HL-60/S4 (cell line): ENCODE measurements around the gene CIRBP.

Source experiments
- in situ Hi-C: fragments of 300-500 bp; cut with MboI; formaldehyde crosslinking; loops from 2 replicates; pipeline ENCODE4 v1.14.3; 2022; ENCODE audit warnings: low sequenced_read_pairs

The CIRBP gene

DNA sequence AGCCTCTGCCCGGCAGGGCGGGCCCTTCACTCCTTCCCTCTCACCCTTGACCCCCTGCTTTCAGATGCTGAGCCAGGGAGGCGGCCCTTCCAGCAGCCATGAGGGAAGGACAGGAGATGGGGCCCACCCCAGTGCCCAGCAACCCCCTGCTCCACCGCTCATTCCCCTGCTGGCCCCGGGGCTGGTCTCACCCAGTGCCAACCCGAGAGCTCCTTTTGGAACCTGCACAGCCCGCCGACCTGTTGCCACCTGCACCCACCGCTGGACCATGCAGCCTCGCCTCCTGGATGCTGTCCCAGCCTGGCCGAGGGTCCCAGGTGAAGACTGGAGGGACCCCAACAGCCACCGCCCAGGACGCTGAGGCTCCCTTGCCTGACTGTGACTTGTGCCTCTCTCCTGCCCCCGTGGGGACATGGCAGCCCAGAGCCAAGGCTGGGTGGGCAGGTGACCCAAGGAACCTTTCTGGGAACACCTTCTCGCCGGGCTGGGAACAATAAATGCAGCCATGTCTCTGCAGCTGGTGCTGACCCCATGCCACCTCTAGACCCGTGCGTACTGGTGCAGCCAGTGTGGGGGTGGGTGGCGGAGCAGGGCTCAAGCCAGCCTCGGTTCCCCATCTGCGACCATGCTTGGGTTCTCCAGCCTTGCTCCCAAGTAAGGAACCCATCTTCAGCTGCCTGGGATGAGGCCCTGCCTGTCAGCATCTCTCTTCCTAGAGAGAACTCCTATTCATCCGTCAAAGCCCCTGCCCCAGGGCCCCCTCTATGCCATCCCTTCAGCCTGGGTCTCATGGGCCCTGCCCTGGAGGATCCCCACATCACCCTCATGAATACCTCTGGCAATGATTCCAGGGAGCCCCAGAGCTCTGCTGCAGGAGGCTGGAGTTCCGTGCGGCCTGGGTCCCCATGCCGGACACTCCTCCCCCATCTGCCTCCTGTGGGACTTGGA is 9.9 kb downstream of the CIRBP start:
- in situ Hi-C loops, result no loop called here

- in situ Hi-C loops, result no loop called here
Observed at GRCh38 chr19:1279782-1280341, 10.7 kb downstream of the CIRBP start.

GRCh38 chr19:1280636-1281568 is 11.8 kb downstream of the CIRBP start:
- in situ Hi-C loops, result no loop called here

- in situ Hi-C loops, result no loop called here
Observed at GRCh38 chr19:1281569-1282287, 12.6 kb downstream of the CIRBP start.

DNA sequence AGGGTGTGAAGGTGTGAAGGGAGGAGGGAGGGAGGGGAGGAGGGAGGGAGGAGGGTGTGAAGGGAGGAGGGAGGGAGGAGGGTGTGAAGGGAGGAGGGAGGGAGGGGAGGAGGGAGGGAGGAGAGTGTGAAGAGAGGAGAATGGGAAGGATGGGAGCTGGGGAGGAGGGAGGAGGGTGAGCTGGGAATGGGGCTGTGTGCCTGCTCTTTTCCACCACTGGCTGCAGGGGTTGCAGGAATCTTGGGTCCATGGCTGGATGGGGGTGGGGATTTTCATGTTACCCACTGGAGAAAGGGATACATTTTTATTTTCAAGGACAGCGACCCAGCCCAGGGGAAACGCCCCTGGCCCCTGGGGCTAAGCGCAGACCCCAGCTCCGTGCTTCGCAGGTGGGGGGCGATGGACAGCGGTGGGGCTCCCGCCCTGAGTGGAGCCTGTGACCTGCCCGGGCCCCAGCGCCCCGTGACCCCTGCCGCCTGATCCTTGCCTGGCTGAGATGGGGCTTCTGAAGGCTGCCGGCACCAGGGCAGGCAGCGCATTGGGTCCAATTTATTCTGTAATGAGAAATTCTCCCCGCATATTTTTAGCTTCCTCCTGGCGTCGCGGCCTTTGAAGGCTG is 13.6 kb downstream of the CIRBP start:
- in situ Hi-C loops, result no loop called here

DNA sequence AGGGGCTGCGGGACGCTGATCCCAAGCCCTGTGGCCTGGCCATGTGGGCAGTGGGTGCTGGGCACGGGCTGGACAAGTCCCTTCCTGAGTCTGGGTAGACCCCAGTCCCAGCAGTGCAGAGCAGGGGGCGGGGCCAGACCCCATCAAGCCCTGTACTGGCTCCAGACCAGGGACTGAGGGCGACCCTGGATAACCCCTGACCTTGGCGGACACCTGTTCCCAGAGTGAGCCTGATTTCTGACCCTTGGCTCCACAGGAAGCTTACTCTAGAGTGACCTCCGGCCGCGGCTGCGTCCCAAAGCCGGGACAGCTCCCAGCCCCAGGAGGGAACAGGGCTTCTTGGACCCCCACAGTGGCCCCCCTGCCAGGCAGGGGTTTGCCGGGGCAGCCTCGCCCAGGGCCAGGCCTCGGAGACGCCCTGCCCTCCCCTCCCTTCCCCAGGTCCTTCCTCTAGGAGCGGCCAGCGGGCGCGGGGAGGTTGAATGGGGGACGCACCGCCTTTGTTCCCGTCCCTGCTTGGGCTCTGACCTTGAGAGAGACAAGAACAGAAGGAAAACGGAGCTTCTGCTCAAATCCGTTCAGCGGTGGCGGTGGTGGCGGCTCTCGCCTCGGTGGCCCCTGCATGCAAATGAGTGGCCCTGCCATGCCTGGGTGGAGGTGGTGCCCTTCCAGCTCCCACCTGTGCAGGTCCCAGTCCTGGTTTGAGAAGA is 14.2 kb downstream of the CIRBP start:
- in situ Hi-C loops, result no loop called here

GRCh38 chr19:1283917-1284292 is 14.8 kb downstream of the CIRBP start:
- in situ Hi-C loops, result no loop called here

DNA sequence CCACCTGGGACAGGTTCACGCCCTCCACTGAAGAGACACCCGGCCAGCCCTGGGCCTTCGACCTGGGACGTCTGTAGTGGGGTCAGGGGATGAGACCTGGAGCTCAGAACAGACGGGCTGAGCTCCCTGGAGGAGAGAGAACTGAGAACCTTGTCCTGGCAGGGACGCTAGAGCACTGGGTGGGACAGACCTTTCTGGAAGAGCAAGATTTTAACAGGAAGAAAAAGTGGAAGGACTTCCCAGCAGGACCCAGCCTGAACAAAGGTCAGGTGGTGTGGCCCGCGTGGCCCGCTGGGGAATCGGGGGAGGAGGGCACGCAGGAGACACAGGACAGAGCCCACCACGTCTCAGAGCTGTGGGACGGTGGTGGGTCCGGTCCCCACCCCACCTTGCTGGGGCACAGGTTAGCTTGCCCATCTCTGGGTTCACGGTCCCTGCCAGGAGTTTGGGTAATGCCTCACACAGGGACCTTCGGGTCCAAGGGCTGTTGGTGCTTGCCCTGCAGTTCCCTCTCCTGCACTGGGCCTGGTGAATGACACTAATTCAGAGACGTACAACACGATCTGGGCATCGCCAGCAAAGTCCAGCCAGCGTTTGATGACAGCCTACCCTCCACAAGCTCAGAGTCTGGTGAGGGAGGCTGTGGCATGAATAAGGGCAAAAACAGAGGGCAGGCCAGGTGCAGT is 15.3 kb downstream of the CIRBP start:
- in situ Hi-C loops, result no loop called here

GRCh38 chr19:1284979-1285736 is 16.0 kb downstream of the CIRBP start:
- in situ Hi-C loops, result no loop called here

DNA sequence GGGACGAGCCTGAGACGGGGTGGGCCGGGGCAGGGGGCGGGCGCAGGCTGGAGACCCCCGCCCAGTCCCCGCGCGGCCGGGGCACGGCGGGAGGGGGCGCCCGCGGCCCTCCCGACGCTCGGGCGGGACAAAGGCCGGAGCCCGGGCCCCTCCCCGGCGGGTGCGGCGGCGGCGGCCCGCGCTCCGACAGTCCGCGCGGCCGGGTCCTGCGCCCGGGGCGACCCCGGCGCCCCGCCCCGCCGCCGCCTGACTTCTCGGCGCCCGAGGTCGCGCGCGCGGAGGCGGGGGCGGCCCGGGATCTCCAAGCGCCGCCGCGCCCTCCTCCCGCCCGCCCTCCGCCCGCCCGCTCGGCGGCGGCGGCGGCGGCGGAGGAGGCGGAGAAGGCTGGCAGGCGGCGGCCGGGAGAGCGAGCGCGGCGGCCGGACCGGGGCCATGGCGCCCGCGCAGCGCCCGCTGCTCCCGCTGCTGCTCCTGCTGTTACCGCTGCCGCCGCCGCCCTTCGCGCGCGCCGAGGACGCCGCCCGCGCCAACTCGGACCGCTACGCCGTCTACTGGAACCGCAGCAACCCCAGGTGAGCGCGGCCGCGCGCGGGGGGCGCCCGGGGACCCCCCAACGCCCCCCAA is 16.7 kb downstream of the CIRBP start, which contains the start of gene EFNA2:
EFNA2 (plus strand) TSS at position 137 of the 624 bp plus-strand sequence; CDS start at position 433, 296 bp downstream.
- in situ Hi-C loops, result no loop called here

DNA sequence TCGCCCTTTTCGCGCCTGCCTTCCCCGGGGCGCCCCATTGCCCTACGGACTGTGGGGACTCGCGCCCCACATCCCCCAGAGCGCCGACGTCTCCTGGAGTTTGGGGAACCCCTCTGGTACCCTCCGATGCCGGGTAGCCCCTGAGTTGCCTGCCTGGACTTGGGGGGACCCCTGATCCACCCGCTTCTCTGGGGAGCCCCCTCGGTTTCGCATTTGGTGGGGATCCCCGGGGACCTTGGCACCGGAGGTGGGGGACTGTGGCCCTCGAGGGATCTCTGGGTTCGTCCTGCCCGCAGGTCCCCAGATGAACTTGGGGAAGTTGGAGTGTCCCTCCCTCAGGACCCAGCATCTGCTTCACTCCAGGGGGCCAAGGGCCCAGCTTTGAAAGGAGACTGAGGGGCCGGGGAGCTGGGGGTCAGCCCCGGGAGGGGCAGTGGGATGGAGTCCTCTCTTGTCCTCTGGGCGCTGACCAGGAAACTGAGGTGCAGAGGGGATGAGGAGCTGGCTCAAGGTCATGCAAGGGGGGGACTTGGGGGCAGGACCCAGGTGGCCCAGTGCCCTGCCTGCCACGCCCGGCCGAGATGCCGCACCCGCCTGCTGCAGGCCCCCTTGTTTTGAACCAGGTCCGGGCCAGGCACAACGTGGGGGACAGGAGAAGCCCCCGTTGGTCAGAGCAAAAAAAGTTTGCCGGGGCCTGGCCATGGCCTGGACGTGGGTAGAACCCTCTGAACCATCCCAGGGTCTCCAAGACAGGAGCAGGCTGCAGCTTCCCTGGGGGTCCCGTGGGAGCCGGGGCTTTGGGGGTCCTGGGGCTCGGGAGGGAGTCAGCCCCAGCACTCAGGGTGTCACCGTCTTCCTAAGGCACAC is 17.6 kb downstream of the CIRBP start:
- in situ Hi-C loops, result no loop called here

DNA sequence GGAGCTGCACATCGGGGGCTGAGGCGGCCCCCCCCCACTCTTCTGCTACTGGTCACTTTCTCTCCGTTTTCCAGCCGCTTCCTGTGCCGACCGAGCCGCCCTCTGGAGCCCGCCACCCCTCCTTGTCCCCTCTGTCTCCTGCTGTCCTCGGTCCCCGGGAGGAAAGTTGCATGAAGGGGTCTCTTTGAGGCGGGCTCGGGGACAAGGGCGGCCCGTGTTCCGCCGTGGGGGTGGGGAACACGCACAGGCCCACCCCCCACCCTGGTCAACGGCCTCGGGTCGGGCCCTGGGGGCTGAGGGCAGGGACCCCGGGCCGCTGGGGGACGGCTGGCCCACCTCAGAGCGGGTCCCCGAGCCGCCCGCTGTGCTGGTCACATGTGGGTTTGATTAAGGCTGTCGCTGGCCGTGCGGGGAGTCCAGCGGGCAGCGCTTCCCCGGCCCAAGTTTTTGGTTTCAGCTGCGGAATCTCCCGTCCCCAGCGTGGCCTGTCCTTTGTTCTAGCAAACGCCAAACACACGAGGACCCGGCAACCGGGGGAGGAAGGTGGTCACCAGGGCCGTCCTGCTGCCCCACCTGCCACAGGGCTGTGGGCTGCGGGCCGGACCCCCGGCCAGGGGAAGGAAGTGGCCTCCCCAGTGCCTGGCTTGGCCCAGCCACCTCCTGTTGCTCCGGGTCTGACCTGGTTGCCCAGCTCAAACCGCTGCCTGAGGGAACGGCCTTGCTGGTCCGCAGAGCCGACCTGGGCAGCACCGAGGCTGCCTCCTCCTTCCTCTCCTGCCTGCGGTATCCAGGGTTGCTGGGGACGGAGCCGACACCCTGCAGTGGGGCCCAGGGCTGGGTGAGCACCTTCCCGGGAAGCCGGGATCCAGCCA is 18.5 kb downstream of the CIRBP start:
- in situ Hi-C loops, result no loop called here

DNA sequence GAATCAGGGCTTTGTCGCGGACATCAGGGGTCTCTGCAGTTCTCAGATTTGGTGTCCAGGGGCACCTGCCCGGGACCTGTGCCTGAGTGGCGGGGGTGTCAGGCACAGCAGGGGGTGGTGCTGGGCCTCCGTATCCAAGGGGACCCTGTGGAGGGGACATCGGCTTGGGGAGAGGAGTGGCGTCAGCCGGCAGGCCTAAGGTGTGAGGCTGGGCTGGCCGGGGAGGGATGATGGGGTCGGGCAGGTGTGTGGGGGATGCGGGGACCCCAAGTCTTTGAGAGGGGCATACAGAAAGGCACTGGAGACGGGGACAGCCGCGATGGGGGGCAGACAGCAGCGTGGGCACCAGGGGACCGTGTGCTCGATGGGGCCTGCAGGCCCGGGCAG is 19.1 kb downstream of the CIRBP start:
- in situ Hi-C loops, result no loop called here

- in situ Hi-C loops, result no loop called here
Observed at GRCh38 chr19:1288833-1289685, 19.9 kb downstream of the CIRBP start.

- in situ Hi-C loops, result no loop called here
Observed at GRCh38 chr19:1289686-1290025, 20.5 kb downstream of the CIRBP start.
